ENCODE measurements around the gene SYTL3.
"Not testable (repeated sequence)": the region's sequence is repeated elsewhere in the genome, so short reads cannot be mapped to it uniquely, and the experiment has no call there.

Gene SYTL3

GRCh38 chr6:158649289-158650143 lies at the start of gene SYTL3:
Gene SYTL3, plus strand, starts transcription at chr6:158650054. Its CDS starts 13,215 bp downstream, at chr6:158663269.
- peak; percentile 57 for DNase-seq

- no peak for DNase-seq
These were observed 46.4 kb upstream of the SYTL3 start for GRCh38 chr6:158603261-158604047.

GRCh38 chr6:158604048-158604406 lies 45.8 kb upstream of the SYTL3 start:
- no peak for DNase-seq

GRCh38 chr6:158605266-158605878 lies 44.5 kb upstream of the SYTL3 start:
- DNase-seq: peak; percentile 55

GRCh38 chr6:158606011-158606410 lies 43.8 kb upstream of the SYTL3 start:
- DNase-seq: not testable (repeated sequence)

GRCh38 chr6:158606935-158607334 lies 42.9 kb upstream of the SYTL3 start:
- DNase-seq: no peak

GRCh38 chr6:158607411-158608170 lies 42.3 kb upstream of the SYTL3 start:
- DNase-seq: peak; percentile 18

GRCh38 chr6:158608221-158608620 lies 41.6 kb upstream of the SYTL3 start:
- no peak for DNase-seq

- no peak for DNase-seq
These were observed 40.2 kb upstream of the SYTL3 start for GRCh38 chr6:158609455-158610155.

GRCh38 chr6:158610319-158610968 lies 39.4 kb upstream of the SYTL3 start:
- no peak for DNase-seq

- DNase-seq: no peak
These were observed 38.8 kb upstream of the SYTL3 start for GRCh38 chr6:158611039-158611438.

GRCh38 chr6:158611541-158612370 lies 38.1 kb upstream of the SYTL3 start:
- no peak for DNase-seq

GRCh38 chr6:158614606-158615005 lies 35.2 kb upstream of the SYTL3 start:
- not testable (repeated sequence) for DNase-seq

GRCh38 chr6:158618289-158618688 lies 31.6 kb upstream of the SYTL3 start:
- DNase-seq: not testable (repeated sequence)

GRCh38 chr6:158619922-158620801 lies 29.7 kb upstream of the SYTL3 start:
- DNase-seq: no peak

- DNase-seq: no peak
These were observed 28.7 kb upstream of the SYTL3 start for GRCh38 chr6:158620963-158621693.

- DNase-seq: no peak
These were observed 27.9 kb upstream of the SYTL3 start for GRCh38 chr6:158621694-158622544.
